DMS 273 (cell line): Measurements from ENCODE around the gene KCNQ1OT1.

Experiments
- DNase-seq: peaks from one replicate; lab custom pipeline; 2025; ENCODE audit not compliant: unreplicated experiment; lab: John Stamatoyannopoulos, UW

KCNQ1OT1 gene

GRCh38 chr11:2669634-2670469 is 29.9 kb downstream of the KCNQ1OT1 start:
- no peak for DNase-seq

- no peak for DNase-seq
Observed at GRCh38 chr11:2668876-2669275, 30.9 kb downstream of the KCNQ1OT1 start.

DNA sequence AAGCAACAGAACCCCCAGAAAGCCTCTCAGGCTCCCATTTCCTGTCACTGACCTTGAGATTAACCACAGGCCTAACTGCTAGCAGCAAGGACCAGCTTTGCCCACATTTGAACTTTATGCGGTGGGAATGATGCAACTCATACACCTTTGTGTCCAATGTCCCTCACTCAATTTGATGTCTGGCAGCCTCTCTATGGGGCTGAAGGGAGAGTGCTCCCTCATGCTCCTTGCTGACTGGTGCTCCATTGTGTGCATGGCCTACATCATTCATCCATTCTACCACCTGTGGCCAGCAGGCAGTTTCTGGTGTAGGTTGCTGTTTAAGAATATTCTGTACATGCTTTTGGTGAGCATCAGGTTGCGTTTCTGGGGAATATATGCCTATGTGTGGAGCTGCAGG is 31.9 kb downstream of the KCNQ1OT1 start:
- no peak for DNase-seq

- DNase-seq, result no peak
Observed at GRCh38 chr11:2666828-2667570, 32.8 kb downstream of the KCNQ1OT1 start.

- DNase-seq, result no peak
Observed at GRCh38 chr11:2666401-2666741, 33.4 kb downstream of the KCNQ1OT1 start.

DNA sequence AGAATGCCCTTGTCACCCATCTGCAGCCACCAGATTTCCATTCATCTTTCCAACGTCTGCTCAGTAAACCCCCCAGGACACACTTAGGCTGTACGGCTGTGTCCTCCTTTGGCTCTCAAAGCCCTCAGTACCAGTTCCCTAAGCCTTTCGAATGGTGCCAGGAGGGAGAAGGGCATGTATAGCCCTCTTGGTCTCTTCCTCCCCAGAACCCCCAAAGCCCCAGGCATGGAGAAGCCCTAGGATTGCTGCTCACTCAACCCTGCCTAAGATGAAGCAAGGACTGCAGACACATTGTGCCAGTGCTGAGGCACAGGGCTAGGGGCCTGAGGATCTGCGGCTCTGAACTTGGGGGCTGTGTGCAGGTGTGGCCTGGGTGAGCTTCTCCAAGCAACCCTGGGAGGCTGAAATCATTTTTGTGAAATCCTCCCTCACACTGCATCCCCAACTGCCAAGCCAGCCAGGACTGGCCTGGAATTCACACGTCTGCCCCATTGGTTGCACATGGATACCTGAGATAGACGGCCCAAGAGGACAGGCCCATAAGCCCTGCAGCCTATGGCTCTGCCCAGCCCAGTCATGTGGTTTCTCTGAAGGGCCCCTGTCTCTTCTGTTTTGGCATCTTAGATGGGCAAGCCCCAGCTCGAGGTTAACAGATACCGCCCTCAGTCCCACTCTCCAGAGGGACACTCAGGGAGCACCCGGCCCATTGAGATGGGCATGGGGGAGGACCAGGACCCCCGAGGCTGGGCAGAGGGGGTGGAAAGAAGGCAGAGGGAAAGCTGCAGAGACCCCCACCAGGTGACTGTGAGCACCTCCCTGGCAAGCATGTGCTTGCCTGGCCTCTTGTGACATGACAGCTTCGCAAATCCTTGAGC is 34.0 kb downstream of the KCNQ1OT1 start:
- DNase-seq, result no peak

DNA sequence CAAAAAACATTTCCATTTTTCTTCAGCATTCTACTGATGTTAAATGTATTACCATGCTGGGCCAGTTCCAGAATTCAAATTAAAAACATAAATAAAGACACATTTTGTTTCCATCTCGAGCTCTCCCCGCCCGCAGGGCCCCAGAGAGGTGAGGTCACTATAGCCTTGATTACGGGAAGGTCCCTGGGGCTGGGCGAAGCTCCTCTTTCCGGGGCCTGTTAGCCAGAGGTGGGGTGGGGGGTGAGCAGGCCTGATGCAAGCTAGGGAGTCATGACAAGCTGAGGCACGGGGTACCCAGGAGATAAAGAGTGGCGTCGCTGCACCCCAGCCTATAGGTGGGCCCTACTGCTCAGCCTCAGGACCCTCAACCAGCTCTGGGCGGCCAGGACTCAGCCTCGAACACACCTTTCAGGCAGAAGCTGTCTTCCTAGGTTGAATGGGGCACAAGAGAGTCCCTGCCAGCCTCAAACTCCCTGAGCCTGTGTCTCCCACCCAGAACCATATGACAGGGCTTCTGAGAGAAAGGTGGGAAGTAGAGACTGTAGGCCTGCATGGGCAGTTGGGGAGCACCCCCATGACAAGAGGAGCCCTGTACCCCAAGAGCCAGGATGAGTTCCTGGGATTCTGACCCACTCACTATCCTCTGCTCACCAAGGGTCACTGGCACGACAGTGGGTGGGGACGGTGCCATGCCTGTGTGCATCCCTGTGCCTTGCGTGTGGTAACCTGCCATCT is 34.8 kb downstream of the KCNQ1OT1 start:
- DNase-seq, result no peak

DNA sequence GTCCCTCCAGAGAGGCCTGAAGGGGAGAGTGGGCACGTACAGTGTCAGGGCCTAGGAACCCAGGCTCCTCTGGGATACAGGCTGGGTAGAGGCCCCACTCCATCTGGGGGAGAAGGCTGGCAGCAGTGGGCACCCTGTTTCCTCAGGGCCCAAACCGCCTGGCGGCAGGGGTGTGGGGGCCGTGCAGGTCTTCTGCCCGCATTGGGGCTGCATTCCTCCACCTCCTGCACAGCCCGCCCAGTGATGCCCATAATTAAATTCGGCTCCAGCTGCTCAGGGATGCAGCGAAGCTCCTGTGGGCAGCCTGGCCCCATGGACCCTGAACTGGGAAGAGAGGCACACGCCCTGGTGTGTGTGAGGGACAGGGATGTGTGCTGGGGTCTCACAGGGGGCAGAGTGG is 35.4 kb downstream of the KCNQ1OT1 start:
- no peak for DNase-seq

DNA sequence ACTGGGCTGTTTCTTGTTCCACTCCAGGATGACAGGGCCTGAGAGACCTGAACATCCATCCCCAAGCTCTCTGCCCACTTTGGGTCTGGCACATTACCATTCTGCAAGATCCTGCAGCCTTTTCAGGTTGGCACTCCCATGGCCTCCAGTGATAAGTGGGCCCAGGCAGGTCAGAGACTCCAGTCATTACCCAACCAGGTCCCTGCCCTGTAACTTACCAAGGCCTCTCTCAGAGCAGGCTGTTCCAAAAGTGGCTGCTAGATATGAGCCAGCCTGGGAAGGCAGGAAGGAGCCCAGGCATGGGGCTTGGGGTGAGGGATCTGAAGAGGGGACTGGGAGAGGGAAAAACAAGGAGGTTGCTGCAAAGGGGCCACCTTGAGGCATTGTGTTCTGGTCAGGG is 35.9 kb downstream of the KCNQ1OT1 start:
- no peak for DNase-seq

DNA sequence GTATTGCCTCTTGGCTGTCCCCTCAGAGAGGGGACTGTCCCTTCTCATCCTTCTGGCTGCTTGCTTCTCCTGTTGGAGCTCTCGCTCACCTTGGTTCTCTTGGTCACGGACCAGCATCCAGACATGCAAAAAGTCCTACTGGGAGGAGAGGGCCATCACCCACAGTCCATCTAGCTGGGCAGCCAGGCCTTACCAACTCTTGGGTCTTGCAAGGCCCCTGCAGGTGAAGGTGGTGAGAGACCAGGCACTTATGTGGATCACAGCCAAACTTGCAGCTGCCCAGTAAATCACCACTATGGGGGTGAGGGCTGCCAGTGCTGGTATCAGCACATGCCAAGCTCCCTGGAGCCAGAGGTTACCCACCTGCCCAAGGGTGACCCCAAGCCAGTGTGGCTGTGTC is 36.3 kb downstream of the KCNQ1OT1 start:
- no peak for DNase-seq

GRCh38 chr11:2662430-2663299 is 37.1 kb downstream of the KCNQ1OT1 start:
- DNase-seq, result no peak

DNA sequence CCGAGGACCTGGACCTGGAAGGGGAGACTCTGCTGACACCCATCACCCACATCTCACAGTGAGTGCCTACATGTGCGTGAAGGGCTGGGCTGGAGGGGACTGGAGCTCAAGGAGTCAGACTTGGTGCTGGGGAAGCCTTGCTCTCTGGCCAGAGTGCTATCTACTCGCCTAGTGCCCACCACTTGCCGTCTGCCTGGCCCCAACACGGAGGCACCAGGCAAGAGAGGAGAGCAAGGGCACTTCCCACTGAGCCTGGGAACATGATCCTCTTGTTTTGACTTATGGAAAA is 37.8 kb downstream of the KCNQ1OT1 start:
- no peak for DNase-seq

DNA sequence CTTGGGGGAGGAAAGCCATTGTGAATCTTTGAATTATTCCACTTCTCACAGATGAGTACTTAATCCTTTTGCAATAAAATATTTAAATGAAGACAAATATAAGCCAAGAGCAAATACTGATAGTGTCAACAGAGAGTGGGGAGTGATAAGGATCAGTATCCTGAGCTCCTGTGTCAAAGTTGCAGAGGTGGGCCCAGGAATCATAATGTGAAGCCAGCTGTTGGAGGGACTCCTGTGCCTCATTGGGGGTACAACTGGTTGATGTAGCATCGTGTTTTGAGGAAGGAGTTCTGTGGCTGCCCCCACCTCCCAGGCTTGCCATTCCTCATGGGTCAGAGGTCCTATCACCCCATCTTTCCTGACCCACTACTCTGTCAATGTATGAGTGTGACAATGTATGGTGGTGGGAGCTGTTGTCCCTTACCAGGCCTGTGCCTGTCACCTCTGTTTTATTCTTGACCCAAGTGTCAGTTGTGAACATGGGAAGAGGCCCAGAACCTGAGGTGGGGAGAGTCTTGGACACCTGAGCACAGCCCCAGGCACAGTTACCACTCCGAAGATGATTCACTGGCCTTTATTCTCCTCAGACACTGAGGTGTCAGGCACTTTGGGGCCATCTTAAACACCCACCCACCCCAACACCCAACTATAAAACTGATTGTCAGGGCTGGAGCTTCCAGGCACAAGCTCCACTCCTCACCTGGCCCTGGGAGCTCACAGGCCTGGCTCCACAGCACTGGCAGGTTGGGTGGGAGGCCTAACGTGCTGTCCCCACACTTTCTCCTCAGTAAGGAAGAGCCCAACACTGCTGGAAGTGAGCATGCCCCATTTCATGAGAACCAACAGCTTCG is 38.4 kb downstream of the KCNQ1OT1 start:
- no peak for DNase-seq

GRCh38 chr11:2660357-2660939 is 39.3 kb downstream of the KCNQ1OT1 start:
- no peak for DNase-seq

DNA sequence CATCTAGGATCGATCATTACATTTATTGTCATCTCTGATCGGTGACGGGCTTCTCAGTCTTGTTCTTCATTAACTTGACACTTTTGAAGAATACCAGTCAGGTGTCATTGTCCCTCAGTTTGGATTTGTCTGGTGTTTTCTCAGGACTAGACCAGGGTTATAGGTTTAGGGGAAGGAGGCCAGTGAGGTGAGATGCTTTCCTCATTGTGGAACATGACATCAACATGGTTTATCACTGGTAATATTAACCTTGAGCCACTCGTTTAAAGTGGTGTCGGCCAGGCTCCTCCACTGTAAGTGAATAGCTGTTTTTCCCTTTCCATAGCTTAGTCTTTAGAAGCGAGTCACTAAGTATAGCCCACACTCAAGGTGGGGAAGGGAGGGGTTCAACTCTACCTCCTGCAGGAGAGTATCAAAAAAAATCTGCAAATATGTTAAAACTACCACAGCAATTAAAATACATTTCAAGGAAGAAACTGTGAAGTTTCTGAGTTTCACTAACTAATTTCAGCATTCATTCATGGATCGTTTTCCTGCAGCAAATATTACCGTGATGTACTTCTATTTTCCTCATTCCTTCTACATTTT is 42.0 kb downstream of the KCNQ1OT1 start:
- DNase-seq, result no peak

- no peak for DNase-seq
Observed at GRCh38 chr11:2656859-2657258, 42.9 kb downstream of the KCNQ1OT1 start.

- DNase-seq, result no peak
Observed at GRCh38 chr11:2655834-2656622, 43.8 kb downstream of the KCNQ1OT1 start.
